ENCODE measurements around the gene MYBBP1A.

MYBBP1A gene

GRCh38 chr17:4529533-4530152 lies 25.5 kb downstream of the MYBBP1A start:
- Histone ChIP-seq H3K4me3 (ENCODE audit: low read length) (no peak overlapping the region), H3K79me2 (ENCODE audit: control insufficient read depth, low read length) (no peaks in the 10 kb centered on the region), H3K9me3 (ENCODE audit: control insufficient read depth, insufficient read depth, low read length) (no peaks in the 10 kb centered on the region), H3K9me2 (replicated peaks; ENCODE audit: control insufficient read depth, low read length) (no peaks in the 10 kb centered on the region), H3K27me3 (ENCODE audit: control insufficient read depth, low read length) (peaks cover 17% of the 10 kb centered on the region), H3K27ac (ENCODE audit: low read depth, low read length) (no peak overlapping the region), H3K36me3 (ENCODE audit: control insufficient read depth, low read length) (no peaks in the 10 kb centered on the region), H3K4me2 (ENCODE audit: low read length) (no peak overlapping the region), H3F3A (ENCODE audit: control insufficient read depth, insufficient read depth) (no peaks in the 10 kb centered on the region), H4K20me1 (ENCODE audit: control insufficient read depth, insufficient read depth, low read depth, low read length) (no peaks in the 10 kb centered on the region), H3K4me1 (ENCODE audit: control insufficient read depth, low read length) (no peaks in the 10 kb centered on the region)
- TF ChIP-seq EZH2phosphoT487 (IDR thresholded peaks at IDR 0.05; ENCODE audit: borderline replicate concordance, low read length) (no peak), CTCF (IDR thresholded peaks at IDR 0.05; ENCODE audit: low read depth, low read length, poor library complexity, severe bottlenecking) (no peak)

GRCh38 chr17:4527566-4528125 lies 27.5 kb downstream of the MYBBP1A start:
- Histone ChIP-seq H3K4me1 (ENCODE audit: control insufficient read depth, low read length) (peaks cover 17% of the 10 kb centered on the region), H3K4me3 (ENCODE audit: low read length) (no peak overlapping the region), H3K27ac (ENCODE audit: low read depth, low read length) (no peak overlapping the region), H3K27me3 (ENCODE audit: control insufficient read depth, low read length) (peaks cover 17% of the 10 kb centered on the region), H3K4me2 (ENCODE audit: low read length) (no peak overlapping the region), H3K36me3 (ENCODE audit: control insufficient read depth, low read length) (no peaks in the 10 kb centered on the region), H3K9me3 (ENCODE audit: control insufficient read depth, insufficient read depth, low read length) (no peaks in the 10 kb centered on the region), H3K9me2 (replicated peaks; ENCODE audit: control insufficient read depth, low read length) (no peaks in the 10 kb centered on the region), H4K20me1 (ENCODE audit: control insufficient read depth, insufficient read depth, low read depth, low read length) (no peaks in the 10 kb centered on the region), H3K79me2 (ENCODE audit: control insufficient read depth, low read length) (no peaks in the 10 kb centered on the region), H3F3A (ENCODE audit: control insufficient read depth, insufficient read depth) (no peaks in the 10 kb centered on the region)
- TF ChIP-seq EZH2phosphoT487 (IDR thresholded peaks at IDR 0.05; ENCODE audit: borderline replicate concordance, low read length) (no peak), CTCF (IDR thresholded peaks at IDR 0.05; ENCODE audit: low read depth, low read length, poor library complexity, severe bottlenecking) (no peak)

GRCh38 chr17:4527134-4527533 lies 28.1 kb downstream of the MYBBP1A start:
- Histone ChIP-seq H3K9me2 (replicated peaks; ENCODE audit: control insufficient read depth, low read length) (no peaks in the 10 kb centered on the region), H3K27ac (ENCODE audit: low read depth, low read length) (no peak overlapping the region), H3K27me3 (ENCODE audit: control insufficient read depth, low read length) (peaks cover 17% of the 10 kb centered on the region), H3K36me3 (ENCODE audit: control insufficient read depth, low read length) (no peaks in the 10 kb centered on the region), H3K79me2 (ENCODE audit: control insufficient read depth, low read length) (no peaks in the 10 kb centered on the region), H3K9me3 (ENCODE audit: control insufficient read depth, insufficient read depth, low read length) (no peaks in the 10 kb centered on the region), H3F3A (ENCODE audit: control insufficient read depth, insufficient read depth) (no peaks in the 10 kb centered on the region), H4K20me1 (ENCODE audit: control insufficient read depth, insufficient read depth, low read depth, low read length) (no peaks in the 10 kb centered on the region), H3K4me3 (ENCODE audit: low read length) (no peak overlapping the region), H3K4me1 (ENCODE audit: control insufficient read depth, low read length) (peaks cover 22% of the 10 kb centered on the region), H3K4me2 (ENCODE audit: low read length) (no peak overlapping the region)
- TF ChIP-seq EZH2phosphoT487 (IDR thresholded peaks at IDR 0.05; ENCODE audit: borderline replicate concordance, low read length) (no peak), CTCF (IDR thresholded peaks at IDR 0.05; ENCODE audit: low read depth, low read length, poor library complexity, severe bottlenecking) (no peak)

Measured in DOHH2 (cell line).